8988T (cell line): ENCODE measurements around the gene SOX6.
"Not testable (repeated sequence)": the region's sequence is repeated elsewhere in the genome, so short reads cannot be mapped to it uniquely, and the experiment has no call there.

Experiments used
- DNase-seq: peaks from one replicate; pipeline ENCODE4 v3.0.0; 2011

Gene SOX6

DNA sequence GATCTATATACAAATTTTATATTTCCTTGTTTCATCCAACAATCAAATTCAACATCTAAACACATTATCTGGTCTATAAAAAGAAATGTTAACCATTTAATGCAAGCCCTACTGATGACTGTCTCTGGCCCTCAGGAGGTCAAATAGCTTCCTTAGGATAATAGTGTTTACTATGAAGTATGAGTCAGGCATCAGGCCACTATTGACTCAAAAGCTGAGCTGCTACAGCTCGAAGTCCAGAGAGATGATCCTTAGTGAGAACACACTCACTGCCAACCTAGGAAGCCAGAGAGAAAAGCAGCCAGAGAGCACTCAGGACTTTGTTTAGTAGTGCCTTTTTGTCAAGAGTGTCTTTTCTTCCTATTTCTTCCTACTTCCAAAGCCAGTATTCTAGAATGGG is 171.8 kb downstream of the SOX6 start:
- no peak for DNase-seq

DNA sequence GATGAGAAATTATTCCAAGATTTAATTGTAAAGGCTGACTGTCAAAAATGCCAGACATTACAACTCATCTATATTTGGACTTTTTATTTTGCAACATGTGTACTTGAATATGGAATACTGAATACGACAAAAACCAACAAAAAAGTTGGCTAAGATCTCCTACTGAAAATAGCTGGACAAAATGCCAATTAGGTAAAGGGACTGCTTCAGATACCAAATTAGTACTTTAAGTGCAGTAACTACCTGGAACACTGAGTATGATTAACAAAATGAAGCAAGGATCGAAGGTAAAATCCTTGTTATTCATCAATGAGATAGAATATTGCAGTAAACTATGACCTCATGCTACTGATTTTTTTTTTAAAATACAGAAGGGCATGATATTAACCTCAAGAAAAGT is 173.8 kb downstream of the SOX6 start:
- DNase-seq, result no peak

DNA sequence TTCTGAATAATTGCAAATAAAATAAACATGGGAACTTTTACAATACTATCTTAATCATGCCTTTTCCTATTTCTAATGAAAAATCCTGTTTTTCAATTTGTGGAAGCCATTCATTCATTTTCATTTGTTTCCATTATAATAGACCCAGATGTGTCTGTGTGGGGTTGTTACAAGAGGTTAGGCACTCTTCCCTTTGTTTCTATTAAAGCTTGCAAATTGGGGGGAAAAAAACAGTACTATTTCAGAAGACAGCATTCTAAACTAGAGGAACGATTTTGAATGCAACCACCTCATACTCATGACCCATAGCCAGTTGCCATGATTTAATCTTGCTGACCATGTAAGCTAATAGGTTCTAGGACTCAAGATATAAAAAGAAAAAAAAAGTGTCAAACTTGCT is 175.5 kb downstream of the SOX6 start:
- no peak for DNase-seq

DNA sequence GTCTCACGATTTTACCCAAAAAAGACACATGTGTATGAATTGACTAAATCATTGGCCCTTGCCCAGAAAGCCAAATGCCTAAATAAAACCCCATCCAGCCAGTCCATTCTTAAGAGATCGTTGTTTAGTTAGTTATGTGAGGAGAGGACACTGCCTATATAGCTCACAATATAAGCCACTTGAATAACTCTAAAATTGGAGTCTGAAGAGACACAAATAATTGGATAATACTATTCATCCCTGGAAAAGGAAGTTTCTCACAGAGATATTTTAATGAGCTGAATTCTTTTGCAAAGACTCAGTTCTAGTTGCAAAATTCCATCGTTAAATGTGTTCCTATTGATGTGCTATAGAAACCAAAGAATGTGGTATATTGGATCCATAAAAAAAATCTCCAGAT is 176.7 kb downstream of the SOX6 start:
- DNase-seq, result no peak

- no peak for DNase-seq
Observed at GRCh38 chr11:16178273-16178672, 178.1 kb downstream of the SOX6 start.

- no peak for DNase-seq
Observed at GRCh38 chr11:16177688-16178087, 178.7 kb downstream of the SOX6 start.

GRCh38 chr11:16173798-16174197 is 182.5 kb downstream of the SOX6 start:
- DNase-seq, result no peak

GRCh38 chr11:16171882-16172281 is 184.5 kb downstream of the SOX6 start:
- DNase-seq, result no peak

- DNase-seq, result no peak
Observed at GRCh38 chr11:16169956-16170847, 186.1 kb downstream of the SOX6 start.

GRCh38 chr11:16169541-16169940 is 186.8 kb downstream of the SOX6 start:
- no peak for DNase-seq

- DNase-seq, result no peak
Observed at GRCh38 chr11:16167706-16168487, 188.4 kb downstream of the SOX6 start.

GRCh38 chr11:16166571-16166970 is 189.8 kb downstream of the SOX6 start:
- DNase-seq, result no peak

DNA sequence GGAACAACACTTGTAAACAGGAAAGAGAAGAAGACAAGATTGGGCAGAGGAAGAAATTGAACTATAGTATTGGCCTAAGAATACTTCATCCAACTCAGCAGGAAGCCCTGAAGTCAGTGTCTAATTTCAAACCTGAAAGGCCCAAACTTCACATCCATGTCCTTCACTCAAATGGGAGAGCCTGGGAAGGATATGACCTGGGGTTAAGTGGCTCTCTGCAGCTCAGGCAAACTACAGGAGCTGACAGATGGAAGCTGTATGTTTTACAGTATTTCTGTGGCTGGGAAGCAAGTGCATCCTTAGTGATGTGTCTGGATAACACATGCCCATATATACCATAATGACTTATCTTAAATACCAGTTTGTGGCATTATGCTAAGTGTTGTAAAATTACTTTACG is 196.2 kb downstream of the SOX6 start:
- DNase-seq, result no peak

- DNase-seq, result no peak
Observed at GRCh38 chr11:16158426-16158994, 197.8 kb downstream of the SOX6 start.

DNA sequence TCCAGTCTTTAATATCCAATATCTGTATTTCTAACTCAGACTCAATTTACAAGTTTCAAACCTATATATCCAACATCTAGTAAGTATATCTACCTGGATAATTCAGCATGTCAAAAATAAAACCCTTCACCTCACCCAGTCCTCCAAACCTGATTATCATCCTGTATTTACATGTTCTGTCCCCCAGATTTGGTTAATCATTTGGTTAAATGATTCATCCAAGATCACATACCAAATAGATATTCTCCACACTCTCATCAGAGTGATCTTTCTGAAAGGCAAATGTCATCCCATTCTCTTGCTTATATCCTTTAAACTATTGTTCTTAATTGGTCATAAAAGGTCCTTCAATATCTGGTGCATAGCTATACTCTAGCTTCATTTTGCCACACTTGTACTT is 199.0 kb downstream of the SOX6 start:
- no peak for DNase-seq

GRCh38 chr11:16155448-16155847 is 200.9 kb downstream of the SOX6 start:
- DNase-seq, result no peak

DNA sequence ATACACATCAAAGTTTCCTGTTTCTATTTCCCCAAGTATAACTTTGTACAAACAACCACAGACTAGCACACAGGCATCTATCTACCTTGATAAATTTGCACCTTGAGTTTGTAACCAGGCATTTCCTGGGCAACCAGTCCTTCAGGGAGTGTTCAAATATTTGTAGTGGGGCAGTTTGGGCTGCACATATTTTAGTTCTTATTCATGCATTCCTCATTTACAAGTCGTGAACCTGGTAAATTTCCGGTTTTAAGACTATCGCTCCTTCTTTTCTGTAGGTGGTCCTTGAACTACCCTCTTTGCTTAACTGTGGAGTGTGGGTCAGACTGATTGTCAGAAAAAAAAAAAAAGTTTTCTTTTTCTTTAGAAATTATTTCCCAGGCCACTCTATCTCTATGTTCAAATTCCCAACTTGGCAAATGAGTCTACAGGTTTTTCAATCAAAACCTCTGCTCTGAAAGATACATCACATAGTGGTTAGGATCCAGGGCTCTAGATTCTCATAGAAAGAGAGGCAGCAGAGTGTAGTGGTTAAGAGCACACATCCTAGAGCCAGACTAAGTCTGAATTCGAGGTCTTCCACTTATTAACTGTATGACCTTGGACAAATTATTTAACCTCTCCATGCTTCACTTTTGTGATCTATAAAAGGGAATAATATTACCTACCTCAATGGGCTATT is 201.5 kb downstream of the SOX6 start:
- peak; percentile 7 for DNase-seq

- no peak for DNase-seq
Observed at GRCh38 chr11:16153951-16154350, 202.4 kb downstream of the SOX6 start.

DNA sequence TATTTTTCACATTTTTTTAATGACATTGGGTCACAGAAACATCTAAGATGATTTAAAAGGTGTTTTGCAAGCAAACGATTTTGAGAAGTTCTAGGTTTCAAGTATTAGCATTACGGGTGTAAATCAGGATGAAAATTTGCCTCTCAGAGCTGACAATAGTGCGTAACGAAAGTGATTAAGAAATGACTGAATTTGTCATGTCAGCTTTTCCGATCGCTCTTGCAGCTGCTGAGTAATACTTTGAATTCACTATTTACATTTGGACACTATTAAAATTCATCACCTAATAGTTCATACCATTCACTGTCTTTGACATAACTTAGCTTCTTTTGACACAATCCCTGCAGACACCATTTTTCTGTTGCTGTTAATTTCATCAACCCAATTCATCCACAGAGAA is 205.2 kb downstream of the SOX6 start:
- DNase-seq, result no peak

- DNase-seq, result no peak
Observed at GRCh38 chr11:16149476-16149875, 206.9 kb downstream of the SOX6 start.

GRCh38 chr11:16148301-16148931 is 207.9 kb downstream of the SOX6 start:
- no peak for DNase-seq

DNA sequence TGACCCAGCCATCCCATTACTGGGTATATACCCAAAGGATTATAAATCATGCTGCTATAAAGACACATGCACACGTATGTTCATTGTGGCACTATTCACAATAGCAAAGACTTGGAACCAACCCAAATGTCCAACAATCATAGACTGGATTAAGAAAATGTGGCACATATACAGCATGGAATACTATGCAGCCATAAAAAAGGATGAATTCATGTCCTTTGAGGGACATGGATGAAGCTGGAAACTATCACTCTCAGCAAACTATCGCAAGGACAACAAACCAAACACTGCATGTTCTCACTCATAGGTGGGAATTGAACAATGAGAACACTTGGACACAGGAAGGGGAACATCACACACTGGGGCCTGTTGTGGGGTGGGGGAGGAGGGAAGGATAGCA is 209.4 kb downstream of the SOX6 start:
- DNase-seq, result not testable (repeated sequence)

- not testable (repeated sequence) for DNase-seq
Observed at GRCh38 chr11:16141614-16142013, 214.7 kb downstream of the SOX6 start.
